Omental fat pad (tissue), 4 donors: ENCODE data around the gene SLC25A34. TPM values are rescaled to one million over a fixed set of nuclear protein-coding genes. Genes with fewer than 3 reads are reported as not detected.

ENCODE experiments used
- ATAC-seq: fragments of 150-250 bp; one replicate; pipeline ENCODE4 v1.9.1; 2016; ENCODE audit warnings: mild to moderate bottlenecking, moderate library complexity; ENCODE audit not compliant: low FRiP score
- DNase-seq: peaks from one replicate; pipeline ENCODE4 v3.0.0-alpha.2; 2019; ENCODE audit warnings: low spot score
- total RNA-seq, 4 donors: library from RNA; depleted of rRNA; stranded (reverse); fragments of >200 nt; gene quantifications; one replicate each; pipeline ENCODE4 v1.1.0, GENCODE V29; 2016
- TF ChIP-seq, protein P1 (sequence below), 3 donors: fragments of 450-650 bp; IDR thresholded peaks; one replicate each; pipeline ENCODE4 v1.5.1; 2016 to 2017; ENCODE audit warnings: antibody characterized with exemption in 3 of 3, mild to moderate bottlenecking in 3 of 3, moderate library complexity in 2 of 3

The SLC25A34 gene
- total RNA-seq, 4 donors from 2014 or later, result 0.82 to 13.1 (median 2.0) TPM

DNA sequence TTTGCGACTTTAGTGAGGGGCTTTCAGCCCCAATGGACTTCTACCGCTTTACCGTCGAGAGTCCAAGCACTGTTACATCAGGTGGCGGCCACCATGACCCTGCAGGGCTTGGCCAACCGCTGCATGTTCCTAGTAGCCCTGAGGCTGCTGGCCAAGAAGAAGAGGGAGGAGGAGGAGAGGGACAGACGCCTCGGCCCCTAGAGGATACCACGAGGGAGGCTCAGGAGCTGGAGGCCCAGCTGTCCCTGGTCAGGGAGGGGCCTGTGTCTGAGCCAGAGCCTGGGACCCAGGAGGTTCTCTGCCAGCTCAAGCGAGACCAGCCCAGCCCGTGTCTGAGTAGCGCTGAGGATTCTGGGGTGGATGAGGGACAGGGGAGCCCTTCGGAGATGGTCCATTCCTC, 8.6 kb upstream of the SLC25A34 start:
- DNase-seq (no peak), ATAC-seq (no peak)
- TF ChIP-seq, protein P1, sequence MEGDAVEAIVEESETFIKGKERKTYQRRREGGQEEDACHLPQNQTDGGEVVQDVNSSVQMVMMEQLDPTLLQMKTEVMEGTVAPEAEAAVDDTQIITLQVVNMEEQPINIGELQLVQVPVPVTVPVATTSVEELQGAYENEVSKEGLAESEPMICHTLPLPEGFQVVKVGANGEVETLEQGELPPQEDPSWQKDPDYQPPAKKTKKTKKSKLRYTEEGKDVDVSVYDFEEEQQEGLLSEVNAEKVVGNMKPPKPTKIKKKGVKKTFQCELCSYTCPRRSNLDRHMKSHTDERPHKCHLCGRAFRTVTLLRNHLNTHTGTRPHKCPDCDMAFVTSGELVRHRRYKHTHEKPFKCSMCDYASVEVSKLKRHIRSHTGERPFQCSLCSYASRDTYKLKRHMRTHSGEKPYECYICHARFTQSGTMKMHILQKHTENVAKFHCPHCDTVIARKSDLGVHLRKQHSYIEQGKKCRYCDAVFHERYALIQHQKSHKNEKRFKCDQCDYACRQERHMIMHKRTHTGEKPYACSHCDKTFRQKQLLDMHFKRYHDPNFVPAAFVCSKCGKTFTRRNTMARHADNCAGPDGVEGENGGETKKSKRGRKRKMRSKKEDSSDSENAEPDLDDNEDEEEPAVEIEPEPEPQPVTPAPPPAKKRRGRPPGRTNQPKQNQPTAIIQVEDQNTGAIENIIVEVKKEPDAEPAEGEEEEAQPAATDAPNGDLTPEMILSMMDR (IDR thresholded peaks at IDR 0.05), result no peak

DNA sequence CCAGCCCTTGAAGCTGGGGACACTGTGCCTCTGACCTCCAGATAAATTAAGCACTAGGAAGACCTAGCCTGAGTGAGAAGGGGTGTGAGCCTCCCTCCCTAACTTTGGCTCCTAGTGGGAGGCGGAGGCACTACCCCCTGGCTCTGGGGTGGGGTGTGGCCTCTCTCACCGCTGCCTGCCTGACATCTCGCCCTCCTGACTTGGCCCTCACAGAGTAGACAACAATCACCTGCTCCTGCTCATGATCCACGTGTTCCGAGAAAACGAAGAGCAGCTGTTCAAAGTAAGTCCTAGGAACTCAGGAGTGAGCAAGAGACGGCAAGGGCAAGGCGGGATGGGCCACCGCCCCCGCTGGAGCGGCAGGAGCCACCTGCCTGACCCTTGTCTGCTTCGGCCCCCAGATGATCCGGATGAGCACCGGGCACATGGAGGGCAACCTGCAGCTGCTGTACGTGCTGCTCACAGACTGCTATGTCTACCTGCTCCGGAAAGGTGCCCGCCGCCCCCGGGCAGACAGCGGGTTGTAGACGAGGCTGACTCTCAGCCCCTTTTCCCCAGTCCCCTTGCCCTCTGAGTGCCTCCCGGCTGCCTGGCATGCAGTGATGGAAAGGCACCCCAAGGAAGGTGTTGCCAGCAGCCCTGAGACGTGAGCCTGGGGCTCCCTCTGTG, 8.1 kb upstream of the SLC25A34 start:
- no peak for DNase-seq
- no peak for ATAC-seq
- TF ChIP-seq, protein P1 (IDR thresholded peaks at IDR 0.05), result no peak

DNA sequence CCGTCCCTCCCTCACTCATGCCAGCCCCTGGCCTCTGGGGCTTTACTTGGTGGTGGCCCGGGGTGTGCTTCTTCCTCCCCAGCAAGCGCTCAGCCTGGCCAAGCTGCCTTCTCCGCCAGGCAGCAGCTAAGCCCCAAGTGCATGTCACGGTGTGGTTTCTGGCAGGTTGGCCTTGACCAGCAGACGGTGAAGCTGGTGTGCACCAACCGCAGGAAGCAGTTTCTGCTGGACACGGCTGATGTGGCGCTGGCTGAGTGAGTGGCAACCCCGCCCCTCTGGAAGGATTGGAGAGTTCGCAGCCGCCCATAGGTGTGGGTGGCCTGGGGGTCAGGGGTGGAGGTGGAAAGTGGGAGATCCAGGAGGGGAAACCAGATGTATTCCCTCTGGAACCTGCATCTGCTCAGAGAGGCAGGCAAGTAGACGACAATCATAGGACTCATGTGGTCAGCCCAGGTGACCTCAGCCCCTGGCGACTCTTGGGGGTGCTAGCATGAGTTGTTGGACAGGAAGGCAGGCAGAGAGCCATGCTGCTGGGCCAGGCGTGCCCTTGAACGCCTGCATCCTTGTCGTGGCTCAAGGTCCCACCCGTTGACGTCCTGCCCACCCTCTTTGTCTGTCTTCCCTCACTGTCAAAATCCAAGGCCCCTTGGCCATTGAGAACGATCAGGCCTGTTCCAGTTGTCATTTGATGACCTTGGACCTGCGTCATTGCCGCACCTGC, 7.0 kb upstream of the SLC25A34 start:
- no peak for DNase-seq
- no peak for ATAC-seq
- TF ChIP-seq, protein P1 (IDR thresholded peaks at IDR 0.05), result no peak

DNA sequence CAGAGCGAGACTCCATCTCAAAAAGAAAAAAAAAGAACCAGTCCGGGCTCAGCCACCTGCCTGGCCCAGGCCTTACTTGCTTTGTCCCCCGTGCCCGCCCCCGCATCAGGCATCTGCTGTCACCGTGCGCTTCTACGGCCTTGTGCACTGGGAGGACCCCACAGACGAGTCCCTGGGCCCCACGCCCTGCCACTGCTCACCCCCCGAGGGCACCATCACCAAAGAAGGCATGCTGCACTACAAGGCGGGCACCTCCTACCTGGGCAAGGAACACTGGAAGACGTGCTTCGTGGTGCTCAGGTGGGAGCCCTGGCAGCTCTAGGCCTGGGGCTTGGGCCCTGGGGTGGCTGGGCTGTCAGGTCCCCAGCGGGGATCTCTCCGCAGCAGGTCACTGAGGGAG, 5.6 kb upstream of the SLC25A34 start:
- ATAC-seq (no peak), DNase-seq (no peak)
- TF ChIP-seq, protein P1 (IDR thresholded peaks at IDR 0.05), result no peak

DNA sequence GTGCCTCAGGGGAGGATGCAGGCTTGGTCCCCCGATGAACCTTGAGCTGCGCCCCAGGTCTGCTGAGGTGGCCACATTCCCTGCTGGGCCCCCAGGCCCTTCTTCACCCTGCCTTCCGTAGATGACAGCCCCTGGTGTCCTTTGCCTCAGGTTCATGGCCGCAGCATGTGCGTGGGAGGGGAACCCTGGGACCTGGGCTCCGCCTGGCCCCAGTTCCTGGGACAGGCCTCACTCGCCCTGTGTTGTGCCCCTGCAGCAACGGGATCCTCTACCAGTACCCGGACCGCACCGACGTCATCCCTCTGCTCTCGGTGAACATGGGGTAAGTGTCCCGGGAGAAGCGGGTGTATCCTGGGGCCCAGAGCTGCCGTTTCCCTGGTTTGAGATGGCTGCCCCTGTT, 5.1 kb upstream of the SLC25A34 start:
- ATAC-seq, result no peak
- TF ChIP-seq, protein P1 (IDR thresholded peaks at IDR 0.05), result no peak
- no peak for DNase-seq

DNA sequence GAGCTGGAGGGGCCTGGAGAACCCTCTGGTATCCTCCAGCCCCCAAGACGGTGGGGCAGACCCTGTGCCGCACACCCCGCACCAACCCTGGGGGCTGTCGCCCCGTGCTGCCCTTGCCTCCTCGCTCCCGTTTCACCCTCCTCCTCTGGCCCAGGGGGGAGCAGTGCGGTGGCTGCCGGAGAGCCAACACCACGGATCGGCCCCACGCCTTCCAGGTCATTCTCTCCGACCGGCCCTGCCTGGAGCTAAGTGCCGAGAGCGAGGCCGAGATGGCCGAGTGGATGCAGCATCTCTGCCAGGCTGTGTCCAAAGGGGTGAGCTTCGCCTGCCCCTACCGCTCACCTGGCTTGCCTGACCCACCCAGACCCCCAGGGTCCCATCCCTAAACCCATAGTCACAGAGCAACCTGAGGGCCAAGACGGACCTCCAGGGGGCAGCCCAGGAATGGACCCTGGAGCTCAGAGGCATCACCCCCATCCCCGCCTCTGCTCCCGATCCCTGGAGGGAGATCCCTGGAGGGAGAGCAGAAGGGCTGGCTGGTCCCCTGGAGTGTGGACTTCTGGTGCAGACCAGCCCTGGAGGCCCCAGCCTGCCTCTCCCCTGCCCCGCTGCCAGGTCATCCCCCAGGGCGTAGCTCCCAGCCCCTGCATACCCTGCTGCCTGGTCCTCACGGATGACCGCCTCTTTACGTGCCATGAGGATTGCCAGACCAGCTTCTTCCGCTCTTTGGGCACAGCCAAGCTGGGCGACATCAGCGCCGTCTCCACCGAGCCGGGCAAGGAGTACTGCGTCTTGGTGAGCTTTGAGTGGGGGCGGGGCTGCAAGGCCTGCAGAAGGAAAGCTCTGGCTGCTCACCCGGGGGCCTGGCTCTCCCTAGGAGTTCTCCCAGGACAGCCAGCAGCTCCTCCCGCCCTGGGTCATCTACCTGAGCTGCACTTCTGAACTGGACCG, 4.0 kb upstream of the SLC25A34 start:
- TF ChIP-seq, protein P1 (IDR thresholded peaks at IDR 0.05), result no peak
- no peak for ATAC-seq
- DNase-seq, result no peak
